HG03469 (cell line): ENCODE results near the gene PARP16.
"Not testable (repeated sequence)": the region's sequence is repeated elsewhere in the genome, so short reads cannot be mapped to it uniquely, and the experiment has no call there.

Experiments
- ATAC-seq: cut with Tn5 transposase; IDR thresholded peaks from one replicate; pipeline ENCODE4 v1.9.1; 2021; ENCODE audit warnings: mild to moderate bottlenecking, moderate library complexity, moderate number of reproducible peaks; ENCODE audit not compliant: unreplicated experiment

PARP16 gene

DNA sequence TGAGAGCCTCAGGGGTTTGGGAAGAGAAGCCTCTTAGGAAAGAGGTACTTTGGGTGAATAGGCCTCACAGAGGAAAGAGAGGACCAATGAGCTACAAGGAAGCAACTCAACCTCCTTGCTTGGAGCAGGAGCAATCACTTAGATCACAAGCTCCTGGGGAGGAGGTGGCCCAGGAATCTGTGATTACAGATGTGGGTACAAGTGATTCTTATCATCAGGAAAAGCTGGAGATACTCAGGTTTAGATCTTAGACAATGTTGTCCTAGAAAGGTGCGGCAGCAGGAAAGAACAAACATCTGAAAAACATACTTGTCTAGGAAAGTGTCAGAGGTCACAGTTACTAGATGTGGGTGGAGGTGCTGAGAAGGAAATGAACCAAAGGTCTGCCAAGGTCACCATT, 8.2 kb downstream of the PARP16 start:
- no peak for ATAC-seq

DNA sequence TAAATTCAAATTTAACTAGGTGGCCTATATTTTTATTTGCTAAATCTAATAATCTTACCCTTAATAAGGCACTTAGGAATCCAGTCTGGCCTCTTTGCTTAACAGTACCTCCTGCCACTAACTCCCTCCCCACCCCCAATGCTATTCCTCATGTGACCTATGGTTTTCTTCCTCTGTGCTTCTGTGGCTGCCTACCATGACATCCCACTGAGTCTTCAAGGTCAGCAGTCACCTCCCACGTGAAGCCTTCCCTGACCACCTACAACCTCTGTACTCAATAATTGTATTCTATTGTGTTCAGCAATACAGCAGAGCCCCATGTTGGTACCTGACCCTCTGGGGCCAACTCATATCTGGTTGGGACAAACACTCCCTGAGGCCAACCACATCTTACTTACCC, 9.7 kb downstream of the PARP16 start:
- ATAC-seq, result no peak

DNA sequence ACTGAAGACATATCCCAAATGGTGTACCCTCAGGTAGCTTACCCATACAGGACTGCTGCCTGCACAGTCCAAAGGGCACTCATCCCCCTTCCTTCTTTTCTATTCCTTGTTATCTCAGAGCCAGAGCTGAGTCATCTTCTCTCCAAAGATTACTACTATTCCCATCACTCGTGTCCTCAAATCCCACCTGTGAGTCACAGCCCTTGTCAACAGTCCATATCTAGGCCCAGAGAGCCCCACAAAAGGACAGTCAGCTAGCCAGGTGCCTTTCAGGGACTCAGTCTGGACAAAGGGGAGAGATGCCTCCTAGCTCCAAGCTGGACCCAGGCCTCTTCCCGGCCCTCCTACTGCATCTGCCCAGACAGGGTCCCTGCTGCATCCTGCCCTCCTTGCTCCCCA, 11.0 kb downstream of the PARP16 start:
- no peak for ATAC-seq

DNA sequence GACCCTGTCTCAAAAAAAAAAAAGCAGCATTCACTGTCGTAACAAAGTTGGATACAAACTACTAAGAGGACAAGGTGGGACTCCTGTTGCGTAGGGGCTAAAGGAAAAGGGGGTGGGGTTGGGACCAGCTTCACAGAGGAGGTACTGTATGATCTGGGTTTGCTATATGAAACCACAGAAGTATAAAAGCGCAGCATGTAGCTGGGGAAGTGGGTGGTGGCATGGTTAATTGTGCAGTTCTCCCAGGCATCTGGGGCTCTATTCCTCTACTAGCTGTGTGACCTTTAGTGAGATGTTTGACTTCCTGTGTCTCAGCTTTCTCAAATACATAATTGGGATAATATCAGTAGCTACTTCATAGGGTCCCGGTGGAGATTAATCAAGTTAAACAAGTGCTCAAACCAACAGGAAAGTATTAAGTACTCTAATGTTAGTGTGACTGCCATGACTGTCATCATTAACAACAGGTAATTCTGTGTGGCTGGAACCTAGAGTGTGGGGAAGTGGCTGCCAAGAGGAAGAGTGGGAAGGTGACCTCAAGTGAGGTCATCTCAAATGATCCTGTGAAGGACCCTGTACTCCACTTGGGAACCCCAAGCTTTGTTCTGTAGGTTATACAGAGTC, 11.5 kb downstream of the PARP16 start:
- no peak for ATAC-seq

DNA sequence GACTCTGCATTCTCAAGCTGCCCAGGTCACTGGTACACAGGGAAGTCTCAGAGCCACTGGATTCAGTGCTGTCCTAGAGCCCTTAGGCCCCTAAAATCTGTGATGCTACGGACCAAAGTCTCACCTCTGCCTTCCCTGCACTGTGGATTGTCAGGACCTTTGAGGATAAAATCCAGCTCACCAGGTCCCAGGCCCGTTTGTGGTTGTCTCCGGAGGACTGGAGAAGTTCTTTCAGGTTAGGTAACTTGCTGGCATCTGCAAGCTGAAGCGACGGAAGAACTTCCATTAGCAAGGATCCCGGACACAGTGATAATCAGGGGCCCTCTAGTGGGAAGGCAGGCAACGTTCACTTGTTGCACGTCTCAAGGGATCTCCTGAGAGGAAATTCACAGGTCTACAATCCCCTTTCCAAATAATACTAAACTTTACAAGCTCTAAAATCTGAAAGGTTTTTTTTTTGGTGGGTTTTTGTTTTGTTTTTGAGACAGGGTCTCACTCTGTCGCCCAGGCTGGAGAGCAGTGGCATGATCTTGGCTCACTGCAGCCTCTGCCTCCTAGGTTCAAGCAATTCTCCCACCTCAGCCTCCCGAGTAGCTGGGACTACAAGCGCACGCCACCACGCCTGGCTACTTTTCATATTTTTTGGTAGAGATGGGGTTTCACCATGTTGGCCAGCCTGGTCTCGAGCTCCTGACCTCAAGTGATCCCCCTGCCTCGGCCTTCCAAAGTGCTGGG, 15.7 kb downstream of the PARP16 start:
- not testable (repeated sequence) for ATAC-seq

DNA sequence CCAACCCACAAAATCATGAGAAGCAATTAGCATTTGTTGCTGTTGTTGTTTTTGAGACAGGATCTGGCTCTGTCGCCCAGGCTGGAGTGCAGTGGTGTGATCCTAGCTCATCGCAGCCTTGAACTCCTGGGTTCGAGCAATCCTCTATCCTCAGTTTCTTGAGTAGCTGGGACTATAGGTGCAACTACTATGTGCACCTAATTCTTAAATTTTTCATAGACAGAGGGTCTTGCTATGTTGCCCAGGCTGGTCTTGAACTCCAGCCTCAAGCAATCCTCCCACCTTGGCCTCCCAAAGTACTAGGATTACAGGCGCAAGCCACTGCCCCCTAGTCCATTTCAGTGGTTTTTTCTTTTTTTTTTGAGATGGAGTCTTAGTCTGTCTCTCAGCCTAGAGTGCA, 18.3 kb downstream of the PARP16 start:
- ATAC-seq, result no peak

DNA sequence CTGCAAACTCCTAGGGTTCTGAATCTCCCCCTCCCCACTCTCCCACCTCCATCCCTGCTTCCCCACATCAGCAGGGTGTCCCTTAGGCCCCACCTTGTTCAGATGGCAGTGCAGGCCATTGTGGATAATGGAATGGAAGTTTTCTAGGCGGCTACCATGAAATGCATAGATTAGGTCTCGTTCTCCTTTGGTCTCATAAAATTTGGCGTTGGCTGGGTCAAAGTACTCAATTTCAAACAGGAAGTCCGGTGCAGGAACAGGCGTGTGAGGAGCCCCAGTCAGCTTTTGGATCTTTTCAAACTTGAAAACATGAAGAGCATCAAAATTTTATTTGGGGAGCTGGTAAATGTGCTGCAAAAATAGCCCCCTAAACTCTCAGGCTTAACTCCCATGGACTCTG, 20.2 kb downstream of the PARP16 start:
- ATAC-seq, result no peak

DNA sequence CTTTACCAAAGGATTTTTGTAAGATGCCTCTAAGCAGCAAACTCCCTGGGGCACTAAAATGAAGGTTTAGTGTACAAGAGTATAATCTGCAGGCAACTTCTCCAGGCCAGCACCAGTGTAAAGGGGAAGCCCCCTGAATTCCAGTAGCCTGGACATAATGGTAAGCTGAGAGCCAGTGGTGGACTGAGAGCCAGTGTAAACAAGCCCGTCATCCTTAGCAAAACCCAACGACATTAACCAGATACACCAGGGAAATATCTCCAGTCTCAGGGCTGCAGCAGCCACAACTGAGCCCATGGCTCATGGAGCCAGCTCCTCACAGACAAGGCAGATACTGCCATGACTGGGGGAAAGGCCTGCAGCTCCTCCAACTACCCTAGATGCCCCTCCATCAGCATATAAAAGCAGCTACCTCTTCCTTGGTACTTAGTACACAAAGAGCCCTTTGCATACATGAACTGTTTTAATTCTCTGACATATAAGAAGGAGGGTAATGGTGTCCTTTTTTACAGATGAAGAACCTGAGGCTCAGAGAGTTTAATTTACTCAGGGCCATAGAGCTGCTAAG, 21.7 kb downstream of the PARP16 start:
- no peak for ATAC-seq

DNA sequence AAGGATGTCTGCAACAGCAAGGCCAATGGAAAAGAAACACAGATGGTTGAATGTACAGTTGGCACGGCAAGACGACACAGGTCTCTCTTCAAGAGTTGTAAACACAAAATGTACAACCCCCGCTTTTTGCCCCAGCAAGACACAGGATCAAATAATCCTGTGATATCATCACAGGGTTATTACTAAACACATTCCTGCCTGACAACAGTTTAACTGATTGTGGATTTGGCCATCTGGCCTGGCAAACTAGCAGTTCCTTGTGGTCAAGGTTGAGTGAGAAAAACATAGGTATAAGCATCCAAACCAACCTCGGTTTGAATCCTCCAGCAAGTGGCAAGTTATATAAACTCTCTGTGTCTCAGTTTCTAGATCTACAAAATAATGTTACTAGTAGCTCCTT, 23.4 kb downstream of the PARP16 start:
- no peak for ATAC-seq

DNA sequence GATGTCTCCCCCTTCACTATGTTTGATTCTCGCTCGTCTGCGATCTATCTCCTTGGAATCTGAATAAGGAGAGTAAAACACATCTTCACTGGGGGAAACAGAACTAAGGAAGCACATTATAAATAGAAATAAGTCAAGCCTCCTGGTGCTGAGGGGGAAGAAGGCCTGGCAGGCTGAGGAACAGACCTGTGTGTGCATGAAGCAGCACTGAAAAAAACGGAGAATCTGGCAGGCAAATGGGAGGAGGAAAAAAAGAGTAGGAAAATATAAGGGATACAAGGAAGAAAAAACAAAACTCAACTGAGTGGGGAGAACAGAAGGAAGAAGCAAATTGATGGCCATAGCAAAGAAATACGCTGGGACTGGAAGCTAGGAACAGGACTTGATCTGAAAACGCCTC, 25.7 kb downstream of the PARP16 start:
- ATAC-seq, result no peak

DNA sequence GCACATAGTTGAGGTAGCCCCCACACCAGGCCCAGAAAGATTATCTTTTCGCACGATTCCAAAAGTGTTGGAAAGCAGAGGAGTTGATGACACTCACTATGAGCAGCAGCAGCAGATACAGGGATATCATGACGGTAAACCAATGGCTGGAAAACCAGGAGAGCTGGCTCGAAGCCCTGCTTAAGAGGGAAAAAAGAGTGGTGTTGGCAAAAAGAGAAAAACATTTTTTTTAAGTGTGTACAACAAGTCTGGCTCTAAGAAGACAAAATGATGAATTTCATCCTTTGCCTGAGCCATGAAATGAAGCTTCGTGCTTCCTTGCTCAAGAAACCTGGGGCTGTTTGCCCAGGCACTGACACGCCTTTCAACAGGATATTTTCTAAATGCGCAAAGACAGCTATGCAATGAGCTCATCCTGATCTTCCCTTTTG, 27.3 kb downstream of the PARP16 start:
- no peak for ATAC-seq

DNA sequence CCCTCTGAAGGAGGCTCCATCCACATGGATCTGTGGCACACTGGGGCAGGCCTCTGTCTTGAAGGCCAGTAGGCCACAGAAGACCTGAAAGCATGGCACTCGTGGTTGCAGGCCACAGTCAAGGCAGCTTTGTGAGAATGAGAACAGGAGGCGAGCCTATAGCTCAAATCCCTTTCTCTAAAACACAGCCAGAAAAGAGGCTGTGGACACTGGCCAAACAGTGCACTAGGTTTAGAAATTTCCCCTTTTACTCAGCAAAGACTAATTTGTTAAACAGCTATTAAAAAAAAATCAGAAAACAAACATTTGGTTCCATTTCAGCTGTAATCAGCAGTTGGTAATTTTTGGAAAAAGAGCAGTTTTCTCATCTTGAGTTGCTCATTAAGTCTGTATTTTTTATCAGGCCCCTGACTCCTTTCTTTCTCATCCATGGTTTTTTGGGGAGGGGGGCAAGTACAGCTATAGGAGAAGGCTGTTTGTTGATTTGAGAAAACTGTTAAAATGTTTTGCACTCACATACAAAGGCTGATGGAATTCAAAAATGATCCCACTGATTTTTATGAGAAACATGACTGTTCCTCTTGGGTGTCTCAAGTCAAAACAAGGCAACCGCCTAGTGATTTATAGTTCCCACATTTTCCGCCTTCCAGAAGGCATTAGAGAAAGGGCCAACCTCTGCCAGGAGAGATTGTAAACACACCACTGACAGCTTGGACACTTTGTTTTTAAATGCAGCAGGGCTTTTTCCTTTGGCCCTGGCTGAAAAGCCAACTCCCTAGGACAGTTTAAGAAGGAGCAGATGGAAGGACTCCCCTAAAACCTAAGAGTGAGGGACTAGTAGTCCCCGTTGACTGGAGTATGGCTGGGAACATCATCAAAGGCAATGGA, 28.1 kb downstream of the PARP16 start:
- ATAC-seq, result no peak

DNA sequence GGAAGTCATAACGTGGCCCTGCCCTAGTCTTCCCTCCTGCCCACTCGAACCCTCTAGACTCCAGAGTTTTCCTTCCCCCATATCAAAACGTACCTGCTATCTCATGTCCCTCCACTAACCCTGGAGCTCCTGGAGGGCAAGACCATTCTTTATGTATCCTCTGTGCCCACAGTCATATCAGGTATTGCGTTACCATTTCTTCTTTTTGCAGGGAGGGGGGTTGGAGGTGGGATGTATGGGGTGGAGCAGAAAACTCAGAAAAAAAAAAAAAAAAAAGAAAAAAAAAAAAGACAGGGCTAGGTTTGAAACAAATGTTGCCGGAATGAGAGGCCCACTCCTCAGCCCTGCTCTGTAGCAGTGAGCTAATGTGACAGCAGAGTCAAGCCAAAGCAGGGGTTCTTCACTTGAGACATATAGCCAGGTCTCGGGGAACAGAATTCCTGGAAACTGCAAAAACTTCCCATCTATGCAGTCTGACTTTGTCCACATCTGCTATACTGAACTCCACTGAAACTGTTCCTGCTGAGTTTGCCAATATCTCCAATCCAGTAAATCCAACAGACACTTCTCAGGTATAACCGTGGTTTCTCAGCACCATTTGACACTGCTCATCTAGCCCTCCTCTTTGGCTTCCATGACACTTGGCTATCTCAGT, 31.1 kb downstream of the PARP16 start:
- no peak for ATAC-seq

DNA sequence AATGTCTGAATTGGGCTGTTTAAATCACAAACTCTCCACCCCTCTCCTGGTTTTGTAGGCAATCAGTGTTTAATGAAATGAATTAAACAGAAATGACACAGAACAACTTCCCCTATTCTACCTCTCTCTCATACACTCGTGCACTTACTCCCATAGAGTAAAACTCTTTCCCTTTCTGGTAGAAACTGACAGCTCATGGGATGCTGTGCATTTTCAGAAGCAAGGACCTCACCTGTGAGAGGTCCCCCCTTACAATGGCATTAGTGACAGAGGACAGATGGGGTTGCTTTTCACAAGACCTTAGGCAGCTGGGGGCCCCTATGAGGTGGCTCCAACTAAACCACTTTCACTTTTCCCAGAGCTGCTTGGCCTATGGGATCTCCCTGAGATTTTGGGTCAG, 31.9 kb downstream of the PARP16 start:
- no peak for ATAC-seq

DNA sequence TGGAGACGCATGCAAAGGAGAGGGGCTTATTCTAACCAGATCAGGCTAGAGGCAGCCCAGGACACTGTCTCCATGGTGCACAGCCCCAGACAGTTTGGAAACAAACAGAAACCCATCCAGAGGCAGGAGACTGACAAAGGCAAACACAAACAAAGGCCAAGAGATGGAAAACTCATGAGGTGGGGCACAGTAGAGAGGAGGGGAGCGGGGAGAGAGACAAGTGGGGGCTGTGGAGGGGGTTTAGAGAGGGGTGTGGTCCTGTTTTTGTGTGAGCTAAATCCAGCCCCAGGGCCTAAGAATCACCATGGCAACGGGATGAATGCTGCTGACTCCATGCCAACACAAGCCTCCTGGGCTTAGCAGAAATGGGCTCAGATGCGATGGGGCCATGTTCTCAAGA, 32.3 kb downstream of the PARP16 start:
- ATAC-seq, result no peak

DNA sequence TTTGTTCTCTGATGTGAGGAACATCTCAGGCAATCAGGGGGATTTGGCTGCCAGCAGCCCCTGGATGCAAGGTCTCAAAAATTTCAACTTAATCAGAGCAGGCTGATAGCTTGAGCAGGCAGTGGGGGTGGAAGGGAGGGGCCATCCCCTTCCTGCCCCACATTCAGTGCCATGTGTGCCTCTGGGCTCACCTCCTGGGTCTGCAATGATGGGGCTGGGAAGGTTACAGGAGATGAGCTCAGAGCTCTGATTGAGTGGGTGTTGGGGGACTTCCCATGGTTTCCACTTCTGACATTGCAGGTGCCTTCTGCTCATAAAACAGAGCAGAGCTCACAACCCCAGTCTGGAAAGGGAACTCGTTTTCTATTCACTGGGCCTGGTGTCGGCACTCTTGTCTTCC, 37.0 kb downstream of the PARP16 start:
- no peak for ATAC-seq

DNA sequence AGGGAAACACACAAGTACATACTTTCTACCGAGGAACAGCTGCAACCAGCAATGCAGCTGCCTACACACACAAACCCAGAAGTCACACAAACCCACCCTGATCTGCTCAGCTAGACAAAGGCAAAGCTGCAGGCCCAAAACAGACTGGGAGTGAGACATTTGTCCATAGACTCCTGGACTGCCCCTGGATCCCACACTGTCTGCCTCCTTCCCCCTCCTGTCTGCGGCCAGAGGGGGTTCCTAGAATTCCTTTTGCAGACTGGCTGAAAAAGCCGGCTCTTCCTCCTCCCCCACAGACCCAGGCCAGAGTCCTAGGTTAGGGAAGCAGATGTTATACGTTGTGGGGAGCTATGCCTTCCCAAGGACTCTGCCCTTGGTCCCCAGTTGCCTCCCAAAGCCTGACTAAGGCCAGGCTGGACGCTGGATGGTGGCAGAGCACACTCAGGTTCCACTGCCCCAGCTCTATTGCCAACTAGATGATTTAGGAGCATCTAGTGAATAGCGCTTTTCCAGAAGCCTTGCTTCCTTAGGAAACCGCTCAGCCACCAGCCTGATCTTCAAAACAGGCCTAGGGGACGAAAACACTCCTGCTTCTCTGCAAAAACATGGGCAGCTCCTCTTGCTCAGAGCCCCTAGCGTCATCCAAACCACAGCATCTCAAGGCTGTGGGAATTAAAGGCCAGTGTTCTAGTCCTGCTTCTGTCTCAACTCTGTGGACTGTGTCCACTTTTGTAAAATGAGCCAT, 38.0 kb downstream of the PARP16 start:
- ATAC-seq, result no peak

DNA sequence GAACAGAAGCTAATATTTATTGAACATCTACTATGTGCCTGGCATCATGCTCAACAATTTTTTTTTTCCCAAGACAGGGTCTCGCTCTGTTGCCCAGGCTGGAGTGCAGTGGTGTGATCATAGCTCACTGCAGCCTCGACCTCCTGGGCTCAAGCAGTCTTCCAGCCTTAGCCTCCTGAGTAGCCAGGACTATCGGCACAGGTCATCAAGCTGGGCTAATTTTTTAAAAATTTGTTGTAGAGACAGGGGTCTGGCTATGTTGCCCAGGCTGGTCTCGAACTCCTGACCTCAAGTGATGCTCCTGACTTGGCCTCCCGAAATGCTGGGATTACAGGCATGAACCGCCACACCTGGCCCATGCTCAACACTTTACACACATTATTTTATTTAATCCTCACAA, 39.7 kb downstream of the PARP16 start:
- no peak for ATAC-seq

DNA sequence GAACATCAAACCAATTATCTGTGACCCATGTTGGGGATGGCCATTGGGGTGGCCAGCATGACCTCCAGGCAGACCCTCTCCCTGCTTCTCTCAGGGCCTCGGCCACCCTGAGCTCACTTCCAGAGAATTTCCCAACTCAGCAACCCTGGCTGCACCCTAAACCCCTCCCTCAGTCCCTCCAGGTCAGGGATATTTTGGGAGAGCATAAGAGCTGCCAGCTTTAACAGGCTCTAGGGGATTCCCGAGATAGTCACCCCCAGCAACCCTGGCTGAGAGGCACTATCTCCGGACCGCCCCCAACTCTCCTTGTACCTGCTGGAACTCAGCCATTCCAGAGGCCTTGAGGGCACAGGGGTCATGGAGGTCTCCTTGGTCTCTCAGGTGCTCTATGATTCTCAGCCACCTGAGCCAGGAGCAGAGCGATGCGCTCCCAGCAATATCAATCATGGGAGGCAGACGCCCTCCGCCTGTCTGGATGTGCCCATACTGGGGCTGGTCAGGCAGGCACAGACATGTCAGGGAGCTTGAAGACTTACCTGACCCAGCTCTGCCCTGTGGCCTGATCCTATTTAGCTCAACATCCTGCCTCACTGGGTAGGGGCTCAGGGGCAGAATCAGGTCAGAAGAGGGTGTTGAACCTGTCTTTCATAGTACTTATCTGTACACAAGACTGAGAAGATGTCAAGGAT, 40.5 kb downstream of the PARP16 start:
- ATAC-seq, result no peak
